GM18520 (cell line): ENCODE results near the gene AMZ1.

ENCODE experiments used
- ATAC-seq: cut with Tn5 transposase; IDR thresholded peaks from one replicate; pipeline ENCODE4 v1.9.1; 2021; ENCODE audit not compliant: unreplicated experiment

AMZ1 gene

DNA sequence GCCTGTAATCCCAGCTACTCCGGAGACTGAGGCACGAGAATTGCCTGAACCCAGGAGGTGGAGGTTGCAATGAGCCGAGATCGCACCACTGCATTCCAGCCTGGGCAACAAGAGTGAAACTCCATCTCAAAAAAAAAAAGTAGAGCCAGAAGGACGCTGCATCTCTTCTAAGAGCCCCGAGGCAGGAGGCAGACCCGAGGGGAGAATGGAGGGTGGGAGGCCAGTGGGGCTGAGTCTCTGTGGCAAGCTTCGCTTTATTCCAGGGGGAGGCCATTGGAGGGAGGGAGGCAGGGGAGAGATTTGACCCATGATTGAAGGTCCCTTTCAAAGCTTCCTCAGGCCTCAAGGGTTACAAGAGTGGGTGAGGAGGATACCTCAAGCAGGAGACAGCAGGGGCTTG lies 37.6 kb upstream of the AMZ1 start:
- ATAC-seq: no peak

- no peak for ATAC-seq
Observed at GRCh38 chr7:2651336-2651735, 36.7 kb upstream of the AMZ1 start.

GRCh38 chr7:2651847-2652735 lies 35.9 kb upstream of the AMZ1 start:
- no peak for ATAC-seq

- no peak for ATAC-seq
Observed at GRCh38 chr7:2652736-2653060, 35.3 kb upstream of the AMZ1 start.

- ATAC-seq: no peak
Observed at GRCh38 chr7:2654059-2654458, 33.9 kb upstream of the AMZ1 start.

DNA sequence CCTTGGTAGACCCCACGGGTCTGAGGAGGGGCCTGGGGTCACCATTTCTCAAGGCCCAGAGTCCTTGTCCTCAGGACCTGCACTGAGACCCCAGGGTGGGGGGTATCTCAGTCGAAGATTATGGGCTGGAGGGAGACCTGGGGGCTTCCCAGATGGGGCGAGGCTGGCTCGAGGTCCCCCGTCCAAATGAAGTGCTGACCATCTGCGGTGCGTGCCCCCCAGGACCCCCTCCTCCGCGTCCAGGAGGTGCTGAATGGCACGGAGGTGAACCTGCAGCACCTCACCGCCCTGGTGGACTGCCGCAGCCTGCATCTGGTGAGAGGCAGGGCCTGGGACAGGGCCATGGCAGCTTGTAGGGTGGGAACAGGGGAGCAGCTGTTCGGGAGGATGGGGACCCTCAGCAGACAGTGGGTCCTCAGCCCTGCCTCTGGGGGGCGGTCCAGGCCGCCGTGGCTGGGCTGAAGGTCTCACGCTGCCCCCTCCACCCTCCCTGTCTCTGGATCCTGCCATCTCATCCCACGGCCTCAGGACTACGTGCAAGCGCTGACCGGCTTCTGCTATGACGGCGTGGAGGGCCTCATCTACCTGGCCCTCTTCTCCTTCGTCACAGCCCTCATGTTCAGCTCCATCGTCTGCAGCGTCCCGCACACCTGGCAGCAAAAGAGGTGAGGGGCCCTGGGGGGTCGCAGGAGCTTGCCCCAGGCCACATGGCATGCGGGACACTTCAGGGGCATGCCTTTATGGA lies 32.0 kb upstream of the AMZ1 start:
- ATAC-seq: no peak

- no peak for ATAC-seq
Observed at GRCh38 chr7:2657208-2657607, 30.8 kb upstream of the AMZ1 start.

DNA sequence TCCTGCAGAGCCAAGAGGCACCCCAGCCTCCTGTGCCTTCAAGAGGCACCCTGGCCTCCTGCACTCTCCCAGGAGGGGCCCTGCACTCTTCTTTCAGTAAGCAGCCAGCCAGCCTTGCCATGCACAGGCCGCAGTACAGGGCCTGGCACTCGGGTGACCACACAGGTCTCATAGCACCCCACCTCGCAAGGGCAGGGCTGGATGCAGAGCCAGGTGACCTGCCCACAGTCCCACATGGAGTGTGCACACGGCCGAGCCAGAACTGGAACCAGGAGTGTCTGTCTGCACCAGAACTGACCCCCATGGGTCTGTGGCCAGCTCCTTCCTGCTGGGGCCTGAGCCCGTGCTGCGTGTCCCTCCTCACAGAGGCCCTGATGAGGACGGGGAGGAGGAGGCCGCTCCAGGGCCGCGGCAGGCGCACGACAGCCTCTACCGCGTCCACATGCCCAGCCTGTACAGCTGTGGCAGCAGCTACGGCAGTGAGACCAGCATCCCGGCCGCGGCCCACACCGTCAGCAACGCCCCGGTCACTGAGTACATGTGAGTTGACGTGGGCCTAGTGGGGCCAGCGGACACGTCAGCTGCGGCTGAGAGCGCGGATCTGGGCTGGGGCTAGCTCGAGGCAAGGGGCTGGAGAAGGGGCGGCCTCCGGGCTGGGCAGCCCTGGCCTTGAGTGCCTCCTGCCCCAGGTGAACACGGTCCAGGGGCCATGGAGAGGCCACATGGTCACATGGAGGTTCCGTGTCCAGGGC lies 29.9 kb upstream of the AMZ1 start:
- ATAC-seq: no peak

DNA sequence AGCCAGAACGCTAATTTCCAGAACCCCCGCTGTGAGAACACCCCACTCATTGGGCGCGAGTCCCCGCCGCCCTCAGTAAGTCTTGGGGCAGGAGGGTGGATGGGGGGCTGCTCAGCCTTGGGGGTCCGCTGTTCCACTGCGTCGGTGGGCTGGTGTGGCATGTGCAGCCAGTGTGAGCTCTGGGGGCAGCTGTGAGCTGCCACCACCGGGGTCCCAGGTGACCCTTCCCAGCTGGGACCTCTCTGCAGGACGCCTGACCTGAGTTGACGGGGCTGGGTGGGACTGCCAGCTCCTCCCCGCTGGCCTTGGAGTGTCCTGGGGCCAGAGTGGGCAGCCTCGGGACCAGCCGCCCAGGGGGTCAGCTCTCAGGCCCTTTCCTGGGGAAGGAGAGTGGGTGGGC lies 29.1 kb upstream of the AMZ1 start:
- ATAC-seq: no peak

GRCh38 chr7:2659556-2660358 lies 28.2 kb upstream of the AMZ1 start:
- no peak for ATAC-seq

- no peak for ATAC-seq
Observed at GRCh38 chr7:2660359-2661095, 27.5 kb upstream of the AMZ1 start.

- no peak for ATAC-seq
Observed at GRCh38 chr7:2661096-2661449, 26.9 kb upstream of the AMZ1 start.

GRCh38 chr7:2661602-2662272 lies 26.3 kb upstream of the AMZ1 start:
- ATAC-seq: no peak

DNA sequence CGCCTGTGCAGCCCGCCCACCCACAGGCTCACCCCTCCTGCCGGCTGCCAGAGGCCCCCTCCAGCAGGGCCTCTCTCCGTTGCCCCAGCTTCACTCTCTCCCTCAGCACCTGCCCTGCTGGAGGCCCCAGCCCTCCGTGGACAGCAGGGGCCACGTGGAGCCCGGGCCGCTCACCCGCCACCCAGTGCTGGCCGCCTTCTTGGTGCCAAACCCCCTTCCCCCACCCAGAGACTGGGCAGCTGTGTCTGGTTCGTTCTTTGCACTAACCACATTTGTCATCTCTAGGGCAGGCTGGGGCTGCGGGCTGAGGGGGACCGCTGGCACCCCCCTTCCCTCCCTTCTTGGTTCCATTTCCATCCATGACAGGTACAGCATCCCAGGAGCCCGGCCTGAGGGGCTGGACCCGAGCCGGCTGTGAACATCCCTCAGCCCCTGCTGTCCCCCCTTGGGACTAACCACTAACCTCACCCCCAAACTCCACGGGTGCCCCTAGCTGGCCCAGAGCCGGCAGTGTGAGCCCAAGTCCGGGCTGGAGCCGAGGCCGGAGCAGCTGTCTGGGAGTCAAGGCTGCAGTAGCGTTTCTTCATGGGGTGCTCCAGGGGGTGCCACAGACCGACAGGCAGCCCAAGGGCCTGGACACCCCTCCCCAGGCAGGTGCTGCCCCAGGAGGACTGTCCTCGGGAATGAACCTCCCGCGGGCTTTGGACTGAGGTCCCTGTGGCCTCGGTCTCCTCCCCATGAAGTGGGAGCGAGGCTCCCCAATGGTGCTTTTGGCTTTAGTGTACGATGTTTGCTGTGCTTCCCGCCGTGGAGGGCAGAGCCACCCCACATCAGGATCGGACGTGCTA lies 25.5 kb upstream of the AMZ1 start:
- no peak for ATAC-seq

- no peak for ATAC-seq
Observed at GRCh38 chr7:2663121-2663886, 24.7 kb upstream of the AMZ1 start.

GRCh38 chr7:2663960-2664359 lies 24.0 kb upstream of the AMZ1 start:
- no peak for ATAC-seq

DNA sequence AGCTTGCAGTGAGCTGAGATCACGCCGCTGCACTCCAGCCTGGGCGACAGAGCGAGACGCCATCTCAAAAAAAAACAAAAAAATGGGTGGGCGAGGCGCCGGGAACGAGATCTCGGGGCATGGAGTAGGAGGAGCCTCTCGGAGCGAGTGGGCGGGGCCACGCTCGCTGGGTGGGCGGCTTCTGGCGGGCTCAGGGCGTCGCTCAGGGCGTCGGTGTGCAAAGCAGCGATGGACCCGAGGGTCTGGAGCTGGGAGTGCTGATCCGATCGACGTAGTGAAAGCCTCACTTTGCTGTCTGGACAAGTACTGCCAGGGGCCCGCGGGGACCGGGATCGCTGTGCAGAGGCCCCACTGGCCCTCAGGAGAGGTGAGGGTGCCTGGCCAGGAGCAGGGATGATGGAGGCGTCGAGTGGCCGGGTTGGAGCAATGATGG lies 22.6 kb upstream of the AMZ1 start:
- ATAC-seq: no peak

DNA sequence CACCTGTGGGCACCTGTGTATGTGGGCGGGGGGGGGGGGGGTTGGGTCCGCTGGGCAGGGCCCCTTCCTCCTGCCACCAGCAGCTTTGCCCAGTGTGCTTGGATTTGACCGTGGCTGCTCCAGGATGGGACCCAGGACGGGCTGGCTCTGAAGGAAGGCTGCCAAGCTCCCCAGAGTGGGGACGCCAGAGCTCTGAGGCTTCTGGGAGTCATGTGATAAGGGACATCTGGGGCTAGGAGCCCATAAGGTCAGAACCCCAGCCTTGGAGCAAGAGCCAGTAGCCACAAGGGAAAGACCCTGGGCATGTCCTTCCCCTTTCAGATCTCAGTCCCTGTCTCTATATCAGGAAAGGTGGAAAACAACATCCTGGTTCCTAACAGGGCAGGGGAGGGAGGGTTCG lies 21.8 kb upstream of the AMZ1 start:
- no peak for ATAC-seq
